HTR-8/SVneo (cell line): Measurements from ENCODE around the gene HIGD1A.
A peak's percentile ranks its signal among the peaks of the same experiment; 100 is the strongest.

Experiments
- DNase-seq: peaks from one replicate; pipeline ENCODE4 v3.0.0; 2011; ENCODE audit warnings: low spot score, mixed read lengths; ENCODE audit not compliant: insufficient read length
- FAIRE-seq: peaks from 2 replicates; lab custom pipeline; 2011; peaks lifted over from hg19 to GRCh38; lab: Jason Lieb, UNC

Gene HIGD1A

GRCh38 chr3:42763021-42763420, 41.3 kb downstream of the HIGD1A start:
- no peak for FAIRE-seq

GRCh38 chr3:42762046-42762724, 42.1 kb downstream of the HIGD1A start:
- FAIRE-seq: no peak
- DNase-seq: no peak

More at GRCh38 chr3:42763021-42763420, 41.3 kb downstream of the HIGD1A start:
- DNase-seq: no peak

- no peak for FAIRE-seq
- no peak for DNase-seq
Measured at GRCh38 chr3:42758126-42758525, 46.2 kb downstream of the HIGD1A start.

GRCh38 chr3:42756681-42757213, 47.5 kb downstream of the HIGD1A start:
- DNase-seq: no peak
- no peak for FAIRE-seq

GRCh38 chr3:42755681-42756578, 48.4 kb downstream of the HIGD1A start:
- DNase-seq (peak; percentile 32), FAIRE-seq (no peak)

GRCh38 chr3:42753757-42754156, 50.5 kb downstream of the HIGD1A start:
- FAIRE-seq: no peak

GRCh38 chr3:42752961-42753360, 51.3 kb downstream of the HIGD1A start:
- no peak for FAIRE-seq

More at GRCh38 chr3:42753757-42754156, 50.5 kb downstream of the HIGD1A start:
- no peak for DNase-seq

GRCh38 chr3:42752441-42752840, 51.8 kb downstream of the HIGD1A start:
- no peak for DNase-seq
- no peak for FAIRE-seq

More at GRCh38 chr3:42752961-42753360, 51.3 kb downstream of the HIGD1A start:
- DNase-seq: no peak

- no peak for DNase-seq
- no peak for FAIRE-seq
Measured at GRCh38 chr3:42751609-42752008, 52.7 kb downstream of the HIGD1A start.

GRCh38 chr3:42750834-42751233, 53.5 kb downstream of the HIGD1A start:
- DNase-seq: no peak
- no peak for FAIRE-seq

GRCh38 chr3:42749753-42750231, 54.5 kb downstream of the HIGD1A start:
- DNase-seq (peak; percentile 33), FAIRE-seq (no peak)

- FAIRE-seq: no peak
- DNase-seq: no peak
Measured at GRCh38 chr3:42749025-42749752, 55.1 kb downstream of the HIGD1A start.

- DNase-seq (no peak), FAIRE-seq (no peak)
Measured at GRCh38 chr3:42747581-42747980, 56.7 kb downstream of the HIGD1A start.

GRCh38 chr3:42746455-42747450, 57.5 kb downstream of the HIGD1A start:
- FAIRE-seq (no peak), DNase-seq (no peak)

- DNase-seq (no peak), FAIRE-seq (no peak)
Measured at GRCh38 chr3:42745776-42746454, 58.4 kb downstream of the HIGD1A start.

GRCh38 chr3:42745291-42745745, 59.0 kb downstream of the HIGD1A start:
- DNase-seq (no peak), FAIRE-seq (no peak)

GRCh38 chr3:42743204-42743995, 60.9 kb downstream of the HIGD1A start:
- DNase-seq: no peak
- no peak for FAIRE-seq

- no peak for FAIRE-seq
- DNase-seq: no peak
Measured at GRCh38 chr3:42742688-42743087, 61.6 kb downstream of the HIGD1A start.
